Measurements from ENCODE around the gene CCHCR1.

- no peak for TF ChIP-seq CTCF (IDR thresholded peaks at IDR 0.05)
- no peak for TF ChIP-seq POLR2A (IDR thresholded peaks at IDR 0.05)
- TF ChIP-seq POLR2AphosphoS5 (IDR thresholded peaks at IDR 0.05), result no peak
Measured at GRCh38 chr6:31140643-31141042, 17.0 kb downstream of the CCHCR1 start.
